ENCODE measurements around the gene IQCC.
A peak's percentile ranks its signal among the peaks of the same experiment; 100 is the strongest.

The IQCC gene

DNA sequence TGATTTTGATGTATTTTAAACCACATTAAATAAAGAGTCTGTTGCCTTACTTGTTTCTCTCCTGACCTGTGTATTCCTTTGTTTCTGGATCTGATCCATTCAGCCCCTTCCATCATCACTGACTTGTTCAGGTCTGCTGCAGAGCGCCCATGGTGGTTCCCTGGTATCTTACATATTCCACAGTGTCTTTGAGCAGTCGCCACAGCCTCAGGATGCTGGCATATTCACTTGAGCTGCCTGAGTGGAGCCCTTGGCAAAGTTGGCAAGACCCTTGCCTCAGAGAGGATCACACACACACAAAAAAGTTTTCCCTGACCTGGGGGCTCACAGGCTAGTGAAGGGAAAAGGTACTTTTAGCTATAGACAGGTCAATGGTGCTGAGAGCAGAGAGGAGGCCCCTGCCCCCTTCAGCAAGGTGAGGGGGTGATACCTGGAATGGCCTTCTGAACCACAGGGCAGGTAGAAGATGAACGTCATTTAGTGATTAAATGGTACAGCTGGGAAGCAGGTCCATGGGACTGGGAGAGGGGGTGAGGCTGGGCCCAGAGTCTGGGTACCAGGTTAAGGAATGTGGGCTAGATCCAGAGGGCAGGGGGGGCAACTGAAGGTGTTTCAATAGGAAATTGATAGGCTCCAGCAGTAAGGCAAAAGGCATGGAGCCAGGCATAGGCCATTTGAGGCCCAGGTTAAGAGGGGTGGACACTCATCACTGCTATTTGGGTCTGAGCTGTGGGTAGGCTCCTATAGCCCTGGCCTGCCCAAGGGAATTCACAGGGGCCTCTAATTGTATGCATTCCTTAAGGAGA lies 7.0 kb upstream of the IQCC start:
- no peak overlapping the region for H3K14ac ChIP-seq (ENCODE audit: low read length in 2 of 2)
- WGBS, result 97% methylated on average over 3 of the region's 3 CpGs
- no peak overlapping the region for H3K23ac ChIP-seq (ENCODE audit: low read length in 2 of 2)
- H3K36me3 ChIP-seq (ENCODE audit: control insufficient read depth in 1 of 2, insufficient read depth in 2 of 2, low read depth in 1 of 2, low read length in 2 of 2), result peaks cover 47 to 52% of the 10 kb centered on the region in 2 experiments
- no peak overlapping the region for H3K4ac ChIP-seq (ENCODE audit: low read depth in 1 of 2, low read length in 2 of 2)
- no peak overlapping the region for H3K27ac ChIP-seq (ENCODE audit: low read length, poor library complexity, severe bottlenecking)
- H3K9ac ChIP-seq (ENCODE audit: low read length), result no peak overlapping the region
- H4K91ac ChIP-seq (ENCODE audit: low read length), result no peak overlapping the region
- no peak overlapping the region for H4K8ac ChIP-seq (ENCODE audit: low read length)
- no peaks in the 10 kb centered on the region for H3K27me3 ChIP-seq (ENCODE audit: control insufficient read depth in 1 of 2, insufficient read depth in 1 of 2, low read length in 2 of 2)
- H3K79me1 ChIP-seq (replicated peaks; ENCODE audit: low read length, poor library complexity, severe bottlenecking), result peaks cover 6% of the 10 kb centered on the region
- no peak overlapping the region for H2BK5ac ChIP-seq (ENCODE audit: low read depth, low read length, poor library complexity, severe bottlenecking)
- peaks cover 30% of the 10 kb centered on the region for H3K4me1 ChIP-seq (ENCODE audit: control insufficient read depth, insufficient read depth, low read depth, low read length)
- H3K4me3 ChIP-seq (ENCODE audit: insufficient read depth in 1 of 2, low read depth in 1 of 2, low read length in 2 of 2), result no peak overlapping the region
- no peak for DNase-seq
- no peak overlapping the region for H2BK15ac ChIP-seq (ENCODE audit: low read depth, poor library complexity, severe bottlenecking)
- no peak overlapping the region for H2AK5ac ChIP-seq (ENCODE audit: low read length, severe bottlenecking)
- no peak overlapping the region for H2BK12ac ChIP-seq (ENCODE audit: low read length in 2 of 2)
- H3K18ac ChIP-seq (ENCODE audit: low read depth in 1 of 2, low read length in 2 of 2), result no peak overlapping the region
- H3K4me2 ChIP-seq (ENCODE audit: low read length, poor library complexity, severe bottlenecking), result no peak overlapping the region
- H2BK120ac ChIP-seq (ENCODE audit: low read depth, low read length), result no peak overlapping the region
- H2AFZ ChIP-seq (ENCODE audit: low read depth, low read length), result no peak overlapping the region
- H3K9me3 ChIP-seq (ENCODE audit: control insufficient read depth, low read length), result no peaks in the 10 kb centered on the region

DNA sequence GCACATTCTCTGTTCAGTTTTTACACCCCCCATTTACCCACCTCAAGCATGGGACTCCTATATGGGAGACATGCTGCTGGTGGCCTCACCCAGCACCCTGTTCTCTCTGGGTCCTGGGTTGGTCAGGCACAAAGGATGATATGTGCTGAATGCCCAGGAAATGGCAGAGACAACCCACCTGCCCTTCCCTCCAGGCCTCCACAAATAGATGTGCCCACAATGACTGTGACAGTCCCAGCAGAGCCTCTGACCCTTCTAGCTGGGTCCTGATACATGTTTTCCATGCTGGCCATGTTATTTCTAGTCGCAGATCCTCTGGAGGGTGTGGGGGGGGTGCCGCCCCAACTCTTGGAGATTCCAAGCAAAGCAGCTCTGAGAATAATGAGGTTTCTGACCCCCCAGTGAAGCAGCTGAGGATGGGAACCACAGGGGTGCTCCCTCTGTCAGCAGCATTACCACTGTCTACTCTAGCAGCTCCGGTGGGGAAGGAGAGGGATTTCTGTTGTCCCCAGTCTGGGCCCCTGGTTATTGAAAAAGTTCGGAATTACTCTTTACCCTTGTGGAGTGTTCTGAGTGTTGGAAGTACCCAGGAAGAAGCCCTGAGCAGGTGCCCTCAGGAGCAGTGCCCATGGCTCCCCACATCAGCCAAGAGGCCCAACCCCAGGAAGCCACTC lies 6.3 kb upstream of the IQCC start:
- peak overlapping the region in 1 of 2 experiments; percentile 84 for H3K4me3 ChIP-seq (ENCODE audit: insufficient read depth in 1 of 2, low read depth in 1 of 2, low read length in 2 of 2)
- H3K27me3 ChIP-seq (ENCODE audit: control insufficient read depth in 1 of 2, insufficient read depth in 1 of 2, low read length in 2 of 2), result no peaks in the 10 kb centered on the region
- DNase-seq, result no peak
- peaks cover 44 to 45% of the 10 kb centered on the region in 2 experiments for H3K36me3 ChIP-seq (ENCODE audit: control insufficient read depth in 1 of 2, insufficient read depth in 2 of 2, low read depth in 1 of 2, low read length in 2 of 2)
- H3K4me2 ChIP-seq (ENCODE audit: low read length, poor library complexity, severe bottlenecking), result no peak overlapping the region
- peak overlapping the region; percentile 88 for H3K9ac ChIP-seq (ENCODE audit: low read length)
- H2AK5ac ChIP-seq (ENCODE audit: low read length, severe bottlenecking), result peak overlapping the region; percentile 33
- H3K9me3 ChIP-seq (ENCODE audit: control insufficient read depth, low read length), result no peaks in the 10 kb centered on the region
- H2BK15ac ChIP-seq (ENCODE audit: low read depth, poor library complexity, severe bottlenecking), result no peak overlapping the region
- H3K27ac ChIP-seq (ENCODE audit: low read length, poor library complexity, severe bottlenecking), result no peak overlapping the region
- peak overlapping the region in 1 of 2 experiments; percentile 11 for H3K14ac ChIP-seq (ENCODE audit: low read length in 2 of 2)
- H3K23ac ChIP-seq (ENCODE audit: low read length in 2 of 2), result no peak overlapping the region
- peak overlapping the region in 1 of 2 experiments; percentile 46 for H3K4ac ChIP-seq (ENCODE audit: low read depth in 1 of 2, low read length in 2 of 2)
- no peak overlapping the region for H2BK120ac ChIP-seq (ENCODE audit: low read depth, low read length)
- no peak overlapping the region for H2BK5ac ChIP-seq (ENCODE audit: low read depth, low read length, poor library complexity, severe bottlenecking)
- H4K91ac ChIP-seq (ENCODE audit: low read length), result peak overlapping the region; percentile 19
- WGBS, result 86% methylated on average over 4 of the region's 4 CpGs
- no peak overlapping the region for H2BK12ac ChIP-seq (ENCODE audit: low read length in 2 of 2)
- H3K18ac ChIP-seq (ENCODE audit: low read depth in 1 of 2, low read length in 2 of 2), result peak overlapping the region; percentile 46 to 71
- peaks cover 6% of the 10 kb centered on the region for H3K79me1 ChIP-seq (replicated peaks; ENCODE audit: low read length, poor library complexity, severe bottlenecking)
- H2AFZ ChIP-seq (ENCODE audit: low read depth, low read length), result no peak overlapping the region
- H4K8ac ChIP-seq (ENCODE audit: low read length), result peak overlapping the region; percentile 35
- peaks cover 30% of the 10 kb centered on the region for H3K4me1 ChIP-seq (ENCODE audit: control insufficient read depth, insufficient read depth, low read depth, low read length)

DNA sequence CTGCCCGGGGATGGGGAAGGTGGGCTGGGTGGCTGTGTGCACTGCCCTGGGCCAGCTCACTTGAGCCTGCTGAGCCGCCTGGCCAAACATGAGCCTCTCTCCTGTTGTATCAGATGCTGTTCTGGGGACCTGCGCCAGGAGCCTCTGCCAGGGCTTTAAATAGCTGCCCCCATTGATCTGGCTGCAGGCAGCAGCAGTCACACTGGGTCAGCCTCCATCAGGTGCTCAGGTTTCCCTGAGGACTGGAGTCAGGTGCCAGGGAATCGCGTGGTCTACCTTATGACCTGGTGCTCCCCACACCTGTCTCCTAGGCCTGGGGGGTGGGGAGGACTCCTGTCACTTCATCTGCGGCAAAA lies 5.8 kb upstream of the IQCC start:
- Histone ChIP-seq H2AFZ (ENCODE audit: low read depth, low read length) (no peak overlapping the region), H4K91ac (ENCODE audit: low read length) (peak overlapping the region; percentile 19), H3K23ac (ENCODE audit: low read length in 2 of 2) (peak overlapping the region in 1 of 2 experiments; percentile 14), H2BK15ac (ENCODE audit: low read depth, poor library complexity, severe bottlenecking) (no peak overlapping the region), H3K4ac (ENCODE audit: low read depth in 1 of 2, low read length in 2 of 2) (peak overlapping the region; percentile 46 to 66), H3K27me3 (ENCODE audit: control insufficient read depth in 1 of 2, insufficient read depth in 1 of 2, low read length in 2 of 2) (no peaks in the 10 kb centered on the region), H4K8ac (ENCODE audit: low read length) (peak overlapping the region; percentile 12), H3K79me1 (replicated peaks; ENCODE audit: low read length, poor library complexity, severe bottlenecking) (peaks cover 6% of the 10 kb centered on the region), H3K4me1 (ENCODE audit: control insufficient read depth, insufficient read depth, low read depth, low read length) (peaks cover 30% of the 10 kb centered on the region), H3K9ac (ENCODE audit: low read length) (peak overlapping the region; percentile 88), H2BK12ac (ENCODE audit: low read length in 2 of 2) (peak overlapping the region in 1 of 2 experiments; percentile 11), H3K27ac (ENCODE audit: low read length, poor library complexity, severe bottlenecking) (peak overlapping the region; percentile 77), H2BK120ac (ENCODE audit: low read depth, low read length) (no peak overlapping the region), H3K9me3 (ENCODE audit: control insufficient read depth, low read length) (no peaks in the 10 kb centered on the region), H2AK5ac (ENCODE audit: low read length, severe bottlenecking) (peak overlapping the region; percentile 33), H2BK5ac (ENCODE audit: low read depth, low read length, poor library complexity, severe bottlenecking) (no peak overlapping the region), H3K18ac (ENCODE audit: low read depth in 1 of 2, low read length in 2 of 2) (peak overlapping the region; percentile 46 to 71), H3K4me2 (ENCODE audit: low read length, poor library complexity, severe bottlenecking) (peak overlapping the region; percentile 89), H3K4me3 (ENCODE audit: insufficient read depth in 1 of 2, low read depth in 1 of 2, low read length in 2 of 2) (peak overlapping the region in 1 of 2 experiments; percentile 84), H3K36me3 (ENCODE audit: control insufficient read depth in 1 of 2, insufficient read depth in 2 of 2, low read depth in 1 of 2, low read length in 2 of 2) (peaks cover 40 to 43% of the 10 kb centered on the region in 2 experiments), H3K14ac (ENCODE audit: low read length in 2 of 2) (peak overlapping the region in 1 of 2 experiments; percentile 56)
- 57% methylated on average over 5 of the region's 6 CpGs for WGBS
- DNase-seq, result no peak

All from mesenchymal stem cell (in vitro differentiated cells and primary cell).